Nephron progenitor cell (in vitro differentiated cells): ENCODE results near the gene SPR.
A peak's percentile ranks its signal among the peaks of the same experiment; 100 is the strongest.

Source experiments
- DNase-seq: peaks from one replicate; pipeline ENCODE4 v3.0.0; 2021
- H3K27ac Mint-ChIP-seq: 2 replicates; pipeline ENCODE4 v1.8.0; 2021; ENCODE audit warnings: mild to moderate bottlenecking, moderate library complexity, mixed read lengths
- H3K27me3 Mint-ChIP-seq: 2 replicates; pipeline ENCODE4 v1.8.0; 2021; ENCODE audit warnings: mild to moderate bottlenecking, low read depth, mixed read lengths; ENCODE audit not compliant: poor library complexity
- H3K36me3 Mint-ChIP-seq: 2 replicates; pipeline ENCODE4 v1.8.0; 2021; ENCODE audit warnings: low read depth, mixed read lengths
- H3K4me1 Mint-ChIP-seq: 2 replicates; pipeline ENCODE4 v1.8.0; 2021; ENCODE audit warnings: mixed read lengths
- H3K4me3 Mint-ChIP-seq: 2 replicates; pipeline ENCODE4 v1.8.0; 2021; ENCODE audit warnings: mild to moderate bottlenecking, moderate library complexity, mixed read lengths
- H3K9me3 Mint-ChIP-seq: 2 replicates; pipeline ENCODE4 v1.8.0; 2021; ENCODE audit warnings: mild to moderate bottlenecking, moderate library complexity, mixed read lengths
- CTCF ChIP-seq: fragments of 200-600 bp; sonication (generic); IDR thresholded peaks from 2 replicates; pipeline ENCODE4 v1.5.0; 2021; ENCODE audit warnings: antibody characterized with exemption

SPR gene

GRCh38 chr2:72847534-72848315, 39.5 kb upstream of the SPR start:
- peaks cover 2% of the 10 kb centered on the region for H3K27me3 Mint-ChIP-seq
- no peaks in the 10 kb centered on the region for H3K4me1 Mint-ChIP-seq
- no peak overlapping the region for H3K27ac Mint-ChIP-seq
- H3K36me3 Mint-ChIP-seq = no peaks in the 10 kb centered on the region
- no peak overlapping the region for H3K4me3 Mint-ChIP-seq
- no peaks in the 10 kb centered on the region for H3K9me3 Mint-ChIP-seq
- no peak for TF ChIP-seq CTCF
- no peak for DNase-seq

- Mint-ChIP-seq H3K36me3 (no peaks in the 10 kb centered on the region), H3K9me3 (no peaks in the 10 kb centered on the region), H3K4me1 (no peaks in the 10 kb centered on the region), H3K27me3 (peaks cover 2% of the 10 kb centered on the region), H3K27ac (no peak overlapping the region), H3K4me3 (no peak overlapping the region)
- no peak for TF ChIP-seq CTCF
- DNase-seq = no peak
These were observed 38.6 kb upstream of the SPR start for GRCh38 chr2:72848436-72849137.

- no peak for TF ChIP-seq CTCF
- Mint-ChIP-seq H3K4me3 (no peak overlapping the region), H3K9me3 (no peaks in the 10 kb centered on the region)
These were observed 38.1 kb upstream of the SPR start for GRCh38 chr2:72849138-72849462.

GRCh38 chr2:72851333-72851732, 35.9 kb upstream of the SPR start:
- H3K4me3 Mint-ChIP-seq = no peak overlapping the region
- no peaks in the 10 kb centered on the region for H3K36me3 Mint-ChIP-seq
- peaks cover 9% of the 10 kb centered on the region for H3K27me3 Mint-ChIP-seq
- peaks cover 1% of the 10 kb centered on the region for H3K4me1 Mint-ChIP-seq
- H3K27ac Mint-ChIP-seq = no peak overlapping the region
- no peak for TF ChIP-seq CTCF
- no peak for DNase-seq
- no peaks in the 10 kb centered on the region for H3K9me3 Mint-ChIP-seq

More at GRCh38 chr2:72849138-72849462, 38.1 kb upstream of the SPR start:
- Mint-ChIP-seq H3K4me1 (no peaks in the 10 kb centered on the region), H3K27ac (no peak overlapping the region), H3K27me3 (peaks cover 2% of the 10 kb centered on the region), H3K36me3 (no peaks in the 10 kb centered on the region)
- no peak for DNase-seq

GRCh38 chr2:72859831-72860262, 27.4 kb upstream of the SPR start:
- peak; percentile 63 for TF ChIP-seq CTCF
- Mint-ChIP-seq H3K27ac (no peak overlapping the region), H3K4me3 (no peak overlapping the region), H3K4me1 (peaks cover 17% of the 10 kb centered on the region), H3K36me3 (no peaks in the 10 kb centered on the region), H3K9me3 (no peaks in the 10 kb centered on the region), H3K27me3 (peaks cover 56% of the 10 kb centered on the region)
- DNase-seq = peak; percentile 60
